Measurements from ENCODE around the gene PNPLA7.
"Not testable (repeated sequence)": the region's sequence is repeated elsewhere in the genome, so short reads cannot be mapped to it uniquely, and the experiment has no call there.

The PNPLA7 gene

GRCh38 chr9:137555179-137555578 lies 5.0 kb upstream of the PNPLA7 start:
- Histone ChIP-seq H3K9me3 (ENCODE audit: control insufficient read depth, low read length) (no peaks in the 10 kb centered on the region), H3K36me3 (ENCODE audit: control insufficient read depth, insufficient read depth, low read length) (peaks cover 29% of the 10 kb centered on the region), H3K27me3 (ENCODE audit: control insufficient read depth, insufficient read depth, low read length, poor library complexity, severe bottlenecking) (no peaks in the 10 kb centered on the region), H3K4me3 (ENCODE audit: insufficient read depth, low read depth, low read length) (no peak overlapping the region), H3K27ac (ENCODE audit: insufficient read depth, low read depth, low read length, poor library complexity, severe bottlenecking) (no peak overlapping the region), H3K4me1 (ENCODE audit: control insufficient read depth, insufficient read depth, low read length) (peaks cover under 1% of the 10 kb centered on the region)
- 95 to 97% methylated on average over 10 of the region's 10 CpGs for WGBS, 2 experiments

DNA sequence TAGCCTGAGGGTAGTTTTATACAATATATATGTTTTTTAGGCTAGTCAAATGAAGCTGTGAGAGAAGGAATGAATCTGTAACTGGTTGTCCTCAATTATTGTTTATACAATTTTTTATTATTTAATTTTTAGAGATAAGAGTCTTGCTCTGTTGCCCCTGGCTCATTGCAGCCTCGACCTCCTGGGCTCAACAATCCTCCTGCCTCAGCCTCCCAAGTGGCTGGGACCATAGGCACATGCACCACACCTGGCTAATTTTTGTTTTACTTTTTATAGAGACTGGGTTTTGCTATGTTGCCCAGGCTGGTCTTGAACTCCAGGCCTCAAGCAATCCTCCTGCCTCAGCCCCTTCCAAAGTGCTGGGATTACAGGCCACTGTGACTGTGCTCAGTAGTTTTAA lies 4.1 kb upstream of the PNPLA7 start:
- H3K9me3 ChIP-seq (ENCODE audit: control insufficient read depth, low read length) = no peaks in the 10 kb centered on the region
- H3K4me3 ChIP-seq (ENCODE audit: insufficient read depth, low read depth, low read length) = no peak overlapping the region
- H3K4me1 ChIP-seq (ENCODE audit: control insufficient read depth, insufficient read depth, low read length) = peaks cover 7% of the 10 kb centered on the region
- H3K36me3 ChIP-seq (ENCODE audit: control insufficient read depth, insufficient read depth, low read length) = peaks cover 22% of the 10 kb centered on the region
- H3K27ac ChIP-seq (ENCODE audit: insufficient read depth, low read depth, low read length, poor library complexity, severe bottlenecking) = no peak overlapping the region
- H3K27me3 ChIP-seq (ENCODE audit: control insufficient read depth, insufficient read depth, low read length, poor library complexity, severe bottlenecking) = no peaks in the 10 kb centered on the region
- WGBS, 2 experiments = 90 to 93% methylated on average over 1 of the region's 1 CpG

DNA sequence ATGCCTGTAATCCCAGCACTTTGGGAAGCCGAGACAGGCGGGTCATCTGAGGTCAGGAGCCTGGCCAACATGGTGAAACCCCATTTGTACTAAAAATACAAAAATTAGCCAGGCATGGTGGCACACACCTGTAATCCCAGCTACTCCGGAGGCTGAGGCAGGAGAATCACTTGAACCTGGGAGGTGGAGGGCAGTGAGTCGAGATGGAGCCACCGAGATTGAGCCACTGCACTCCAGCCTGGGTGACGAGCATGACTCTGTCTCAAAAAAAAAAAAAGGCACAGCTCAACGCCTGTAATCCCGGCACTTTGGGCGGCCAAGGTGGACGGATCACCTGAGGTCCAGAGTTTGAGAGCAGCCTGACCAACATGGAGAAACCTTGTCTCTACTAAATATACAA lies 3.5 kb upstream of the PNPLA7 start:
- H3K36me3 ChIP-seq (ENCODE audit: control insufficient read depth, insufficient read depth, low read length) = peaks cover 22% of the 10 kb centered on the region
- not testable (repeated sequence) for H3K9me3 ChIP-seq (ENCODE audit: control insufficient read depth, low read length); H3K4me1 ChIP-seq (ENCODE audit: control insufficient read depth, insufficient read depth, low read length); H3K4me3 ChIP-seq (ENCODE audit: insufficient read depth, low read depth, low read length); H3K27ac ChIP-seq (ENCODE audit: insufficient read depth, low read depth, low read length, poor library complexity, severe bottlenecking); H3K27me3 ChIP-seq (ENCODE audit: control insufficient read depth, insufficient read depth, low read length, poor library complexity, severe bottlenecking)
- WGBS, 2 experiments = 86 to 87% methylated on average over 10 of the region's 10 CpGs

GRCh38 chr9:137552022-137552768 lies 2.0 kb upstream of the PNPLA7 start:
- no peaks in the 10 kb centered on the region for H3K9me3 ChIP-seq (ENCODE audit: control insufficient read depth, low read length)
- H3K27me3 ChIP-seq (ENCODE audit: control insufficient read depth, insufficient read depth, low read length, poor library complexity, severe bottlenecking) = no peaks in the 10 kb centered on the region
- WGBS, 2 experiments = 16% methylated on average over 58 of the region's 58 CpGs
- H3K27ac ChIP-seq (ENCODE audit: insufficient read depth, low read depth, low read length, poor library complexity, severe bottlenecking) = no peak overlapping the region
- peaks cover 13% of the 10 kb centered on the region for H3K36me3 ChIP-seq (ENCODE audit: control insufficient read depth, insufficient read depth, low read length)
- peak overlapping the region; percentile 76 for H3K4me3 ChIP-seq (ENCODE audit: insufficient read depth, low read depth, low read length)
- H3K4me1 ChIP-seq (ENCODE audit: control insufficient read depth, insufficient read depth, low read length) = peaks cover 7% of the 10 kb centered on the region

DNA sequence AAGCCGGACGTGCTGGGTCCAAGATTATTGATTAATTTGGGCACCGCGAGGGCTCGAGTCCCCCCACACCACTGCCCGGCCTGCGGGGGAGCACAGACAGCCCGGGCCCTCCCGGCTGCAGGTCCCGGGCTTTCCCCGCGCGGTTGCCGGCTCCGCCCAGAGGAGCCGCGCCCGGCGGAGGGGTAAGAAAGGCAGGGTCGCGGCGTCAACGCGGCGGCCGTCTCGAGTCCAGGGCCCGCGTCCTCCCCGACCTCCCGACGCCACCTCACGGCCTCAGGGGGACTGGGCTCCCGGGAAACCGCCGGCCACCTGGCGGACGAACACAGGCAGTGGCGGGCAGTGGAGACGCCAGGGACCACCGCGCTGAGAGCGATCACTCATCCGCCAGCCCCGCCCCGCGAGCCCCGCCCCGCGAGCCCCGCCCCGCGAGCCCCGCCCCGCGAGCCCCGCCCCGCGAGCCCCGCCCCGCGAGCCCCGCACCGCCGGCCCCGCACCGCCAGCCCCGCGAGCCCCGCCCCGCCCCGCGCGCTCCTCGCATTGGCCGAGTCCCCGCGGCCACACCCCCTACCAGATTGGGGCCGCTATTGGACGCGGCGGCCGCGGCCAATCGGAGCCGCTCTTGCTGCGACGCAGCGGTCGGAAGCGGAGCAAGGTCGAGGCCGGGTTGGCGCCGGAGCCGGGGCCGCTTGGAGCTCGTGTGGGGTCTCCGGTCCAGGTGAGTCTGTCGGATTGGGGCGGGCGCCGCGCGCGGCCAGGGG lies 1.2 kb upstream of the PNPLA7 start, which contains the start of gene MRPL41:
Gene MRPL41, plus strand, starts transcription at position 616 of the 758 bp plus-strand sequence. CDS start 203 bp downstream, outside the sequence.
- 1% methylated on average over 106 of the region's 106 CpGs for WGBS, 2 experiments
- no peak within 1 kb of the TSS for H3K27ac ChIP-seq (ENCODE audit: insufficient read depth, low read depth, low read length, poor library complexity, severe bottlenecking)
- peaks cover 7% of the 10 kb centered on the region for H3K4me1 ChIP-seq (ENCODE audit: control insufficient read depth, insufficient read depth, low read length)
- no peaks in the 10 kb centered on the region for H3K9me3 ChIP-seq (ENCODE audit: control insufficient read depth, low read length)
- H3K27me3 ChIP-seq (ENCODE audit: control insufficient read depth, insufficient read depth, low read length, poor library complexity, severe bottlenecking) = no peaks in the 10 kb centered on the region
- H3K4me3 ChIP-seq (ENCODE audit: insufficient read depth, low read depth, low read length) = peak within 1 kb of the TSS; percentile 76
- H3K36me3 ChIP-seq (ENCODE audit: control insufficient read depth, insufficient read depth, low read length) = peaks cover 13% of the 10 kb centered on the region

- H3K9me3 ChIP-seq (ENCODE audit: control insufficient read depth, low read length); H3K4me1 ChIP-seq (ENCODE audit: control insufficient read depth, insufficient read depth, low read length); H3K27ac ChIP-seq (ENCODE audit: insufficient read depth, low read depth, low read length, poor library complexity, severe bottlenecking); H3K27me3 ChIP-seq (ENCODE audit: control insufficient read depth, insufficient read depth, low read length, poor library complexity, severe bottlenecking): not testable (repeated sequence)
- WGBS, 2 experiments = 3 to 7% methylated on average over 15 of the region's 17 CpGs
- Histone ChIP-seq H3K4me3 (ENCODE audit: insufficient read depth, low read depth, low read length) (peak overlapping the region; percentile 42), H3K36me3 (ENCODE audit: control insufficient read depth, insufficient read depth, low read length) (peaks cover 12% of the 10 kb centered on the region)
Observed at GRCh38 chr9:137550958-137551263, 709 bp upstream of the PNPLA7 start.

GRCh38 chr9:137547687-137548543 lies 2.3 kb downstream of the PNPLA7 start:
- 86 to 88% methylated on average over 23 of the region's 23 CpGs for WGBS, 2 experiments
- H3K27ac ChIP-seq (ENCODE audit: insufficient read depth, low read depth, low read length, poor library complexity, severe bottlenecking) = no peak overlapping the region
- H3K27me3 ChIP-seq (ENCODE audit: control insufficient read depth, insufficient read depth, low read length, poor library complexity, severe bottlenecking) = no peaks in the 10 kb centered on the region
- H3K9me3 ChIP-seq (ENCODE audit: control insufficient read depth, low read length) = no peaks in the 10 kb centered on the region
- H3K4me3 ChIP-seq (ENCODE audit: insufficient read depth, low read depth, low read length) = no peak overlapping the region
- peaks cover 7% of the 10 kb centered on the region for H3K4me1 ChIP-seq (ENCODE audit: control insufficient read depth, insufficient read depth, low read length)
- H3K36me3 ChIP-seq (ENCODE audit: control insufficient read depth, insufficient read depth, low read length) = no peaks in the 10 kb centered on the region

DNA sequence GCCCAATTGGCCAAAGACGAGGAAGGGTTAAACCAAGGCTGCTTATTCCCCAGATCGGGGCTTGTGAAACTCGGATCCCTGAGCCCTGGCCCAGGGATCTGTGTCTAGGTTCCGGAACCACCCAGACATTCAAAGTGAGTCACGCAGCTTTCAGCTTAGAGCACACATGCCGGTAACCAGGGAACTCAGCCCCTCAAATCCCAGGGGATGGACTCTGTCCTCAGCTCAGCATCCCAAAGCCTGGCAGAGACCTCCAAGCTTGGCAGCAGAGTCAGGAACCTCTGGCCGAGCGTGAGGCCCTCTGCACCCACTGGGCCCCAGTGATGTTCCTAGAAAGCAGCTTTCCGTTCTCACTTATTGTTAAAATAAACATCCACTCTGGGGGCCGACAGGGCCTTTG lies 5.1 kb downstream of the PNPLA7 start:
- Histone ChIP-seq H3K9me3 (ENCODE audit: control insufficient read depth, low read length) (no peaks in the 10 kb centered on the region), H3K27ac (ENCODE audit: insufficient read depth, low read depth, low read length, poor library complexity, severe bottlenecking) (no peak overlapping the region), H3K27me3 (ENCODE audit: control insufficient read depth, insufficient read depth, low read length, poor library complexity, severe bottlenecking) (no peaks in the 10 kb centered on the region), H3K4me3 (ENCODE audit: insufficient read depth, low read depth, low read length) (no peak overlapping the region), H3K36me3 (ENCODE audit: control insufficient read depth, insufficient read depth, low read length) (no peaks in the 10 kb centered on the region), H3K4me1 (ENCODE audit: control insufficient read depth, insufficient read depth, low read length) (peaks cover 6% of the 10 kb centered on the region)
- 89% methylated on average over 9 of the region's 10 CpGs for WGBS, 2 experiments

DNA sequence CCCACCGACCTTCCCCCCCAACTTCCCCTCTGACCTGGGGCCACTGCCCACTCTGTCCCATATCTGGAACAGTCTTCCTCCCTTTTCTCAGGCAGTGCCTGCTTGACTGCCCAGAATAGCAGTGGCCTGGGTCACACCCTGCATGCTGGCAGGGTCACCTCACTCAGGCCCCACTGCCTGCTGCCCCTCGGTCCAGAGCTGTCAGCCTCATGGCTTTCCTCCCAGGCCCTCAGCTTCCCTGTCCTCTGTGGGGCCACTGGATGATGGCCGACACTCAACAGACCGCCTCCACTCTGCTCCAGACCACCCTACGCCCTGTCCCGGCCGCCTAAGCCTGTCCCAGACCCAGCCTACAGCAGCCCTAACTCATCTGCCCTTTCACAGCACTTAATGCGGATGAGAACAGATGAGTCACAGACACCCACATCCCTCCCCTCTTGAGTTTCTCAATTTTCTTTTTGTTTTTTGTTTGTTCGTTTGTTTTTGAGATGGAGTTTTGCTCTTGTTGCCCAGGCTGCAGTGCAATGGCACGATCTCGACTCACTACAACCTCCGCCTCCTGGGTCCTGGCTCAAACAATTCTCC lies 5.9 kb downstream of the PNPLA7 start:
- Histone ChIP-seq H3K27ac (ENCODE audit: insufficient read depth, low read depth, low read length, poor library complexity, severe bottlenecking) (no peak overlapping the region), H3K27me3 (ENCODE audit: control insufficient read depth, insufficient read depth, low read length, poor library complexity, severe bottlenecking) (no peaks in the 10 kb centered on the region), H3K4me3 (ENCODE audit: insufficient read depth, low read depth, low read length) (no peak overlapping the region), H3K4me1 (ENCODE audit: control insufficient read depth, insufficient read depth, low read length) (no peaks in the 10 kb centered on the region), H3K36me3 (ENCODE audit: control insufficient read depth, insufficient read depth, low read length) (no peaks in the 10 kb centered on the region), H3K9me3 (ENCODE audit: control insufficient read depth, low read length) (no peaks in the 10 kb centered on the region)
- 90% methylated on average over 12 of the region's 12 CpGs for WGBS, 2 experiments

All from ectodermal cell (in vitro differentiated cells).